SK-N-MC (cell line): Measurements from ENCODE around the gene OLFM3.
A peak's percentile ranks its signal among the peaks of the same experiment; 100 is the strongest.

ENCODE experiments used
- DNase-seq: peaks from one replicate; pipeline ENCODE4 v3.0.0-alpha.2; 2011; ENCODE audit warnings: low read depth, low spot score
- H3K27ac ChIP-seq: fragments of 200-600 bp; sonication (generic); 2 replicates; pipeline ENCODE4 v1.5.1; 2016; ENCODE audit warnings: mixed run types
- H3K36me3 ChIP-seq: fragments of 200-600 bp; sonication (generic); 2 replicates; pipeline ENCODE4 v1.6.1; 2017; ENCODE audit warnings: antibody characterized with exemption, low read length, mixed read lengths; ENCODE audit not compliant: insufficient read depth
- H3K4me3 ChIP-seq: fragments of 200-600 bp; sonication (generic); 2 replicates; pipeline ENCODE4 v1.5.1; 2016
- H3K9ac ChIP-seq: fragments of 200-600 bp; sonication (generic); 2 replicates; pipeline ENCODE4 v1.8.0; 2017; ENCODE audit warnings: mixed run types, mixed read lengths; ENCODE audit not compliant: insufficient read length
- H3K9me3 ChIP-seq: fragments of 200-600 bp; sonication (generic); 2 replicates; pipeline ENCODE4 v1.6.1; 2017; ENCODE audit warnings: low read depth, mild to moderate bottlenecking, antibody characterized with exemption, low read length, moderate library complexity, mixed read lengths
- EZH2 ChIP-seq: fragments of 200-600 bp; sonication (generic); IDR thresholded peaks from one replicate; pipeline ENCODE4 v1.6.1; 2017; ENCODE audit warnings: antibody characterized with exemption
- FOXP2 ChIP-seq: optimal IDR thresholded peaks from 2 replicates; pipeline ENCODE3; 2011; ENCODE audit warnings: mild to moderate bottlenecking, moderate library complexity; ENCODE audit not compliant: insufficient read depth; ENCODE audit errors: extremely low read length, control extremely low read depth
- POLR2AphosphoS5 ChIP-seq: IDR thresholded peaks from 2 replicates; pipeline ENCODE4 v1.6.1; 2012; ENCODE audit warnings: mild to moderate bottlenecking, low read depth, low read length, borderline replicate concordance

Gene OLFM3

DNA sequence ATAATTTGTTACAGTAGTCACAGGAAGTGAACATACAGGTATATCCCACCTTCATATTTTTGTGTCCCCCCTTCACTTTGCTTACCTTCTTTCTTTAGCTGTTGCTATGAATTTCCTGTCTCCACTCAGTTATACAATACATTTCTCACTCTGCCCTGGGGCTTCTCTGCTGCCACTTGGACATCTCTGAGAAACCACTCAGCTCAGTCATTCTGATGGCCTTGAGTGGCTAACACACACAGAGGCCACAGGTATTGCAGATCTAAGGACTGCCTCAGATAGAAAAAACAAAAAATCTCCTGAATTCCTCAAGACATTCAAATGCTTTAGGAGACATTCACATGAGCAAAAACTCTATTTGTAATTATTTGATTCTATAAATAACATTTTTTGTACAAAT lies 87.7 kb downstream of the OLFM3 start:
- DNase-seq: no peak
- H3K9me3 ChIP-seq: no peaks in the 10 kb centered on the region
- H3K27ac ChIP-seq: no peak overlapping the region
- no peak overlapping the region for H3K9ac ChIP-seq
- no peak overlapping the region for H3K4me3 ChIP-seq
- no peaks in the 10 kb centered on the region for H3K36me3 ChIP-seq
- no peak for TF ChIP-seq EZH2
- TF ChIP-seq FOXP2: no peak
- TF ChIP-seq POLR2AphosphoS5: no peak

GRCh38 chr1:101907264-101907663 lies 89.5 kb downstream of the OLFM3 start:
- Histone ChIP-seq H3K36me3 (no peaks in the 10 kb centered on the region), H3K9ac (no peak overlapping the region), H3K27ac (no peak overlapping the region), H3K4me3 (no peak overlapping the region), H3K9me3 (no peaks in the 10 kb centered on the region)
- DNase-seq: no peak
- TF ChIP-seq EZH2 (no peak), FOXP2 (no peak), POLR2AphosphoS5 (no peak)

DNA sequence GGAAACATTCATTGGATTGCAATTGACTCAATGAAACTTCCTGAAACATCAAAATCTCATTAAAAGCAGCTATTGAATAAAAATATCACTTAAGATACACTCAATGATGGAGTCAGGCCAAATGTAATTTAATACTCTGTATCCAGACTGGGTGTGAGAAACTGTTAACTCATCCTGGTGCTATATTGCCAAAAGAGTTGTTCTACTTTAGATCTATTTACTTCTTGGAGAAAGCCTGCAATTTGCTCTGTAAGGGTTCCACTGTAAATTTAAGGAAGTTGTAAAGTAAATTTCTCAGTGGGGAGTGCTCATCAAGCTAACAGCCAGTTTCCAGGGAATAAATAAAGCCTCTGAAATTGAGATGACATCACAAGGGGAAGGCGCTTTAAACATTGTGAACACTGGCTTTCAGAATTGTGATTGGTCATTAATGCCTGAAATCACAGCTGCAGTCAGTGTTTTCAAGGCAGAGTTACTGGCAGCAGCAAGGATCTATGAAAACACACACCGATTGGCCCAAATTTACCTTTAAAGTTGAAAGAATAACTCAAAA lies 91.4 kb downstream of the OLFM3 start:
- no peak overlapping the region for H3K9ac ChIP-seq

GRCh38 chr1:101902199-101902598 lies 94.5 kb downstream of the OLFM3 start:
- H3K27ac ChIP-seq: no peak overlapping the region
- H3K9ac ChIP-seq: no peak overlapping the region
- H3K4me3 ChIP-seq: no peak overlapping the region
- no peaks in the 10 kb centered on the region for H3K9me3 ChIP-seq
- no peak for DNase-seq
- H3K36me3 ChIP-seq: no peaks in the 10 kb centered on the region
- no peak for TF ChIP-seq POLR2AphosphoS5
- no peak for TF ChIP-seq EZH2
- no peak for TF ChIP-seq FOXP2

More for the DNA sequence above, 91.4 kb downstream of the OLFM3 start:
- DNase-seq: peak; percentile 86
- Histone ChIP-seq H3K4me3 (peak overlapping the region; percentile 33), H3K9me3 (no peaks in the 10 kb centered on the region), H3K27ac (no peak overlapping the region), H3K36me3 (no peaks in the 10 kb centered on the region)
- TF ChIP-seq POLR2AphosphoS5 (peak; percentile 67; the same call in 1 of the 2 replicates), FOXP2 (no peak)

DNA sequence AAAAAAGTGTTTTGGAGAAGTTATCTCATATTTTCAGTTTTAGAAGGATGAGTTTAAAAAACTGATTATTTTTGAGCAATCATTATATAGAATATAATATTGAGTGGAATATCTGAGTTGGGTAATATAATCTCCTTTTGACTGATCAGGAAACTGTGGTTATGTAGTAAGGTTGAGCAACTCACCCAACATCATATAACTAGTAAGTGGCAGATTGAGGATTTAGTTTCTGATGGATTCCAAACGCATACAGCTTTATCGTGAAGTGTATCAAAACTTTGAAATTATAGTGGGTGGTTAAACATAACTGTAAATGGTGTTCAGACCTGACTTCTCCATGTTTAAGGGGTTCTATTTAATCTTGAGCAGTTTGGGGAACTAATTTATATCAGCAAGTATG lies 98.6 kb downstream of the OLFM3 start:
- Histone ChIP-seq H3K9ac (no peak overlapping the region), H3K4me3 (no peak overlapping the region), H3K36me3 (no peaks in the 10 kb centered on the region), H3K27ac (no peak overlapping the region), H3K9me3 (no peaks in the 10 kb centered on the region)
- no peak for DNase-seq
- TF ChIP-seq FOXP2 (no peak), POLR2AphosphoS5 (no peak), EZH2 (no peak)

GRCh38 chr1:101884621-101885020 lies 112.1 kb downstream of the OLFM3 start:
- Histone ChIP-seq H3K27ac (no peak overlapping the region), H3K4me3 (no peak overlapping the region), H3K9me3 (no peaks in the 10 kb centered on the region), H3K9ac (no peak overlapping the region), H3K36me3 (no peaks in the 10 kb centered on the region)
- no peak for DNase-seq
- TF ChIP-seq EZH2 (no peak), FOXP2 (no peak), POLR2AphosphoS5 (no peak)

GRCh38 chr1:101875891-101876290 lies 120.8 kb downstream of the OLFM3 start:
- H3K27ac ChIP-seq: no peak overlapping the region
- no peaks in the 10 kb centered on the region for H3K36me3 ChIP-seq
- no peak for DNase-seq
- TF ChIP-seq FOXP2: no peak
- TF ChIP-seq EZH2: no peak
- TF ChIP-seq POLR2AphosphoS5: no peak
- no peak overlapping the region for H3K4me3 ChIP-seq
- H3K9ac ChIP-seq: no peak overlapping the region
- H3K9me3 ChIP-seq: no peaks in the 10 kb centered on the region

- Histone ChIP-seq H3K4me3 (no peak overlapping the region), H3K36me3 (no peaks in the 10 kb centered on the region), H3K9ac (no peak overlapping the region), H3K27ac (no peak overlapping the region), H3K9me3 (no peaks in the 10 kb centered on the region)
- no peak for DNase-seq
- no peak for TF ChIP-seq POLR2AphosphoS5
- TF ChIP-seq FOXP2: no peak
- no peak for TF ChIP-seq EZH2
Observed at GRCh38 chr1:101873672-101874071, 123.1 kb downstream of the OLFM3 start.

- Histone ChIP-seq H3K4me3 (no peak overlapping the region), H3K27ac (no peak overlapping the region), H3K9ac (no peak overlapping the region), H3K36me3 (no peaks in the 10 kb centered on the region), H3K9me3 (no peaks in the 10 kb centered on the region)
- TF ChIP-seq POLR2AphosphoS5: no peak
- no peak for TF ChIP-seq EZH2
- TF ChIP-seq FOXP2: no peak
- DNase-seq: no peak
Observed at GRCh38 chr1:101859941-101860340, 136.8 kb downstream of the OLFM3 start.
